WTC11 (cell line): ENCODE results near the gene TREM2.

Source experiments
- AR ChIP-seq: fragments of 250-450 bp; sonication (Bioruptor Pico); IDR thresholded peaks from 2 replicates; pipeline ENCODE4 v1.9.0; 2021; ENCODE audit warnings: mild to moderate bottlenecking
- CREB1 ChIP-seq: sonication (generic); formaldehyde crosslinking; IDR thresholded peaks from 2 replicates; pipeline ENCODE4 v1.8.0; 2023; ENCODE audit warnings: mild to moderate bottlenecking, missing genetic modification reagents
- ETV6 ChIP-seq: sonication (generic); formaldehyde crosslinking; IDR thresholded peaks from 2 replicates; pipeline ENCODE4 v1.8.1; 2022; ENCODE audit warnings: mild to moderate bottlenecking, missing genetic modification reagents
- GABPB1 ChIP-seq: sonication (generic); formaldehyde crosslinking; IDR thresholded peaks from 2 replicates; pipeline ENCODE4 v1.8.1; 2023; ENCODE audit warnings: mild to moderate bottlenecking, missing genetic modification reagents
- IRF2 ChIP-seq: sonication (generic); formaldehyde crosslinking; IDR thresholded peaks from 2 replicates; pipeline ENCODE4 v1.8.0; 2022; ENCODE audit warnings: low read depth, missing genetic modification reagents, borderline replicate concordance
- MYBL2 ChIP-seq: sonication (generic); formaldehyde crosslinking; IDR thresholded peaks from 2 replicates; pipeline ENCODE4 v1.8.1; 2023; ENCODE audit warnings: mild to moderate bottlenecking, moderate library complexity, missing genetic modification reagents
- NFYB ChIP-seq: sonication (generic); formaldehyde crosslinking; conservative IDR thresholded peaks from 2 replicates; pipeline ENCODE4 v1.8.0; 2022; ENCODE audit warnings: low read depth, missing genetic modification reagents
- NR3C1 ChIP-seq: sonication (generic); formaldehyde crosslinking; conservative IDR thresholded peaks from 2 replicates; pipeline ENCODE4 v1.8.1; 2023; ENCODE audit warnings: low read depth, mild to moderate bottlenecking, missing genetic modification reagents
- ZNF416 ChIP-seq: fragments of 250-450 bp; sonication (Bioruptor Pico); IDR thresholded peaks from 2 replicates; pipeline ENCODE4 v1.9.0; 2021; ENCODE audit warnings: mild to moderate bottlenecking, inconsistent platforms
- ZNF423 ChIP-seq: fragments of 250-450 bp; sonication (Bioruptor Pico); IDR thresholded peaks from 2 replicates; pipeline ENCODE4 v2.1.2; 2022; ENCODE audit warnings: mild to moderate bottlenecking, moderate library complexity
- TF ChIP-seq, protein P1 (sequence below): fragments of 200-600 bp; IDR thresholded peaks from 2 replicates; pipeline ENCODE4 v1.8.0; 2022; ENCODE audit warnings: antibody characterized with exemption
- TF ChIP-seq, protein P2 (sequence below): sonication (generic); formaldehyde crosslinking; IDR thresholded peaks from 2 replicates; pipeline ENCODE4 v1.8.1; 2023; ENCODE audit warnings: mild to moderate bottlenecking, moderate library complexity, missing genetic modification reagents

- TF ChIP-seq ZNF423 (CRISPR knock-in tag): no peak
- TF ChIP-seq NR3C1 (CRISPR knock-in tag): no peak
- no peak for TF ChIP-seq NFYB (CRISPR knock-in tag)
- TF ChIP-seq ZNF416 (CRISPR knock-in tag): no peak
- no peak for TF ChIP-seq CREB1 (CRISPR knock-in tag)
- TF ChIP-seq IRF2 (CRISPR knock-in tag): no peak
- TF ChIP-seq AR (CRISPR knock-in tag): no peak
- TF ChIP-seq, protein P1, sequence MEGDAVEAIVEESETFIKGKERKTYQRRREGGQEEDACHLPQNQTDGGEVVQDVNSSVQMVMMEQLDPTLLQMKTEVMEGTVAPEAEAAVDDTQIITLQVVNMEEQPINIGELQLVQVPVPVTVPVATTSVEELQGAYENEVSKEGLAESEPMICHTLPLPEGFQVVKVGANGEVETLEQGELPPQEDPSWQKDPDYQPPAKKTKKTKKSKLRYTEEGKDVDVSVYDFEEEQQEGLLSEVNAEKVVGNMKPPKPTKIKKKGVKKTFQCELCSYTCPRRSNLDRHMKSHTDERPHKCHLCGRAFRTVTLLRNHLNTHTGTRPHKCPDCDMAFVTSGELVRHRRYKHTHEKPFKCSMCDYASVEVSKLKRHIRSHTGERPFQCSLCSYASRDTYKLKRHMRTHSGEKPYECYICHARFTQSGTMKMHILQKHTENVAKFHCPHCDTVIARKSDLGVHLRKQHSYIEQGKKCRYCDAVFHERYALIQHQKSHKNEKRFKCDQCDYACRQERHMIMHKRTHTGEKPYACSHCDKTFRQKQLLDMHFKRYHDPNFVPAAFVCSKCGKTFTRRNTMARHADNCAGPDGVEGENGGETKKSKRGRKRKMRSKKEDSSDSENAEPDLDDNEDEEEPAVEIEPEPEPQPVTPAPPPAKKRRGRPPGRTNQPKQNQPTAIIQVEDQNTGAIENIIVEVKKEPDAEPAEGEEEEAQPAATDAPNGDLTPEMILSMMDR: no peak
- no peak for TF ChIP-seq ETV6 (CRISPR knock-in tag)
- TF ChIP-seq GABPB1 (CRISPR knock-in tag): no peak
- TF ChIP-seq, protein P2, sequence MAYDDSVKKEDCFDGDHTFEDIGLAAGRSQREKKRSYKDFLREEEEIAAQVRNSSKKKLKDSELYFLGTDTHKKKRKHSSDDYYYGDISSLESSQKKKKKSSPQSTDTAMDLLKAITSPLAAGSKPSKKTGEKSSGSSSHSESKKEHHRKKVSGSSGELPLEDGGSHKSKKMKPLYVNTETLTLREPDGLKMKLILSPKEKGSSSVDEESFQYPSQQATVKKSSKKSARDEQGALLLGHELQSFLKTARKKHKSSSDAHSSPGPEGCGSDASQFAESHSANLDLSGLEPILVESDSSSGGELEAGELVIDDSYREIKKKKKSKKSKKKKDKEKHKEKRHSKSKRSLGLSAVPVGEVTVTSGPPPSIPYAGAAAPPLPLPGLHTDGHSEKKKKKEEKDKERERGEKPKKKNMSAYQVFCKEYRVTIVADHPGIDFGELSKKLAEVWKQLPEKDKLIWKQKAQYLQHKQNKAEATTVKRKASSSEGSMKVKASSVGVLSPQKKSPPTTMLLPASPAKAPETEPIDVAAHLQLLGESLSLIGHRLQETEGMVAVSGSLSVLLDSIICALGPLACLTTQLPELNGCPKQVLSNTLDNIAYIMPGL (CRISPR knock-in tag): no peak
- TF ChIP-seq MYBL2 (CRISPR knock-in tag): no peak
These were observed 30.7 kb downstream of the TREM2 start for GRCh38 chr6:41132254-41132653.
